HUDEP-2 (cell line): ENCODE data around the gene CALD1.

Experiments used
- DNase-seq, 76 experiments: peaks; one replicate each; lab custom pipeline; 2025; ENCODE audit not compliant: unreplicated experiment in 76 of 76; lab: John Stamatoyannopoulos, UW

Gene CALD1

GRCh38 chr7:134992626-134993179 lies 213.3 kb downstream of the CALD1 start:
- DNase-seq = no peak

GRCh38 chr7:134993877-134994456 lies 214.5 kb downstream of the CALD1 start:
- no peak for DNase-seq

- DNase-seq = no peak
These were observed 216.0 kb downstream of the CALD1 start for GRCh38 chr7:134995239-134996096.

GRCh38 chr7:134996097-134996550 lies 216.7 kb downstream of the CALD1 start:
- DNase-seq = no peak

GRCh38 chr7:134997214-134997885 lies 217.9 kb downstream of the CALD1 start:
- DNase-seq = no peak

GRCh38 chr7:134999136-134999535 lies 219.7 kb downstream of the CALD1 start:
- DNase-seq = no peak

GRCh38 chr7:135001390-135002165 lies 222.1 kb downstream of the CALD1 start:
- DNase-seq = no peak

GRCh38 chr7:135012229-135012628 lies 232.8 kb downstream of the CALD1 start:
- DNase-seq = no peak
